Femur (tissue), 1 donor: ENCODE measurements around the gene MTOR.
A peak's percentile ranks its signal among the peaks of the same experiment; 100 is the strongest.
"Not testable (repeated sequence)": the region's sequence is repeated elsewhere in the genome, so short reads cannot be mapped to it uniquely, and the experiment has no call there.

Experiments
- DNase-seq: peaks from one replicate; pipeline ENCODE4 v3.0.0-alpha.2; 2017

Gene MTOR

GRCh38 chr1:11279630-11280029 lies 17.3 kb upstream of the MTOR start:
- no peak for DNase-seq

GRCh38 chr1:11279152-11279551 lies 16.8 kb upstream of the MTOR start:
- DNase-seq, result no peak

- DNase-seq, result no peak
Observed at GRCh38 chr1:11273595-11274234, 11.4 kb upstream of the MTOR start.

- DNase-seq, result peak; percentile 94
Observed at GRCh38 chr1:11272832-11273594, 10.7 kb upstream of the MTOR start, which contains the start of gene UBIAD1. TSS of gene UBIAD1 (plus strand) at chr1:11273198. CDS start at chr1:11273532, 334 bp downstream.

GRCh38 chr1:11272544-11272831 lies 10.1 kb upstream of the MTOR start:
- no peak for DNase-seq

- DNase-seq, result not testable (repeated sequence)
Observed at GRCh38 chr1:11267350-11268337, 5.3 kb upstream of the MTOR start.

- DNase-seq, result no peak
Observed at GRCh38 chr1:11266268-11267074, 4.1 kb upstream of the MTOR start.

GRCh38 chr1:11256299-11256698 lies 6.1 kb downstream of the MTOR start:
- no peak for DNase-seq

GRCh38 chr1:11253226-11253625 lies 9.1 kb downstream of the MTOR start:
- DNase-seq, result no peak

- DNase-seq, result no peak
Observed at GRCh38 chr1:11252538-11252937, 9.8 kb downstream of the MTOR start.

- no peak for DNase-seq
Observed at GRCh38 chr1:11248169-11248568, 14.2 kb downstream of the MTOR start.

GRCh38 chr1:11245904-11246719 lies 16.2 kb downstream of the MTOR start:
- no peak for DNase-seq

- no peak for DNase-seq
Observed at GRCh38 chr1:11245248-11245647, 17.1 kb downstream of the MTOR start.

- DNase-seq, result no peak
Observed at GRCh38 chr1:11238311-11238710, 24.0 kb downstream of the MTOR start.

- DNase-seq, result no peak
Observed at GRCh38 chr1:11237356-11237755, 25.0 kb downstream of the MTOR start.

- no peak for DNase-seq
Observed at GRCh38 chr1:11233208-11233607, 29.1 kb downstream of the MTOR start.

- DNase-seq, result no peak
Observed at GRCh38 chr1:11229203-11229602, 33.1 kb downstream of the MTOR start.

GRCh38 chr1:11227106-11228077 lies 35.0 kb downstream of the MTOR start:
- DNase-seq, result no peak

GRCh38 chr1:11216074-11216473 lies 46.3 kb downstream of the MTOR start:
- no peak for DNase-seq

GRCh38 chr1:11215381-11216005 lies 46.9 kb downstream of the MTOR start:
- DNase-seq, result no peak
